PC-9 (cell line): ENCODE measurements around the gene KRT73. TPM values are rescaled to one million over a fixed set of nuclear protein-coding genes. Genes with fewer than 3 reads are reported as not detected.

Experiments used
- BruUV-seq: library from RNA; stranded (reverse); fragments of 400-500 nt; replicated peaks from 2 replicates; lab custom pipeline; 2021; lab: Mats Ljungman, UMichigan
- CTCF ChIA-PET: fragments of 300-600 bp; sonication (Branson Sonifier 250); formaldehyde crosslinking; loops from one replicate; lab custom pipeline; 2022; ENCODE audit warnings: antibody characterized with exemption; lab: Charles Lee
- POLR2A ChIA-PET: fragments of 300-600 bp; sonication (Branson Sonifier 250); formaldehyde crosslinking; loops from one replicate; lab custom pipeline; 2022; ENCODE audit warnings: antibody characterized with exemption; ENCODE audit not compliant: unreplicated experiment; lab: Charles Lee
- DNase-seq, 2 experiments: peaks; one replicate each; pipeline versions ENCODE4 v3.0.0 to v3.0.0-alpha.2; 2015 to 2022; ENCODE audit warnings: mixed read lengths in 1 of 2
- H2AFZ ChIP-seq: fragments of 200-600 bp; sonication (generic); 2 replicates; pipeline ENCODE4 v1.8.1; 2017; ENCODE audit warnings: antibody characterized with exemption
- H3F3A ChIP-seq: fragments of 200-600 bp; sonication (generic); 2 replicates; pipeline ENCODE4 v1.8.1; 2017; ENCODE audit warnings: antibody characterized with exemption, mild to moderate bottlenecking, low read depth; ENCODE audit not compliant: insufficient read depth
- H3K27ac ChIP-seq: fragments of 200-600 bp; sonication (generic); 2 replicates; pipeline ENCODE4 v1.6.1; 2016; ENCODE audit warnings: mixed run types
- H3K27me3 ChIP-seq: fragments of 200-600 bp; sonication (generic); 2 replicates; pipeline ENCODE4 v1.6.1; 2016; ENCODE audit warnings: low read depth, mixed run types; ENCODE audit not compliant: insufficient read depth
- H3K36me3 ChIP-seq: fragments of 200-600 bp; sonication (generic); 2 replicates; pipeline ENCODE4 v1.6.1; 2016; ENCODE audit warnings: low read depth, mixed run types
- H3K4me1 ChIP-seq: fragments of 200-600 bp; sonication (generic); replicated peaks from 2 replicates; pipeline ENCODE4 v1.6.1; 2016; ENCODE audit warnings: mixed run types; ENCODE audit not compliant: insufficient read depth
- H3K4me2 ChIP-seq: fragments of 200-600 bp; sonication (generic); 2 replicates; pipeline ENCODE4 v1.6.1; 2017; ENCODE audit warnings: mixed run types
- H3K4me3 ChIP-seq: fragments of 200-600 bp; sonication (generic); 2 replicates; pipeline ENCODE4 v1.6.1; 2016; ENCODE audit warnings: mixed run types
- H3K79me2 ChIP-seq: fragments of 200-600 bp; sonication (generic); 2 replicates; pipeline ENCODE4 v1.6.1; 2017; ENCODE audit warnings: low read depth, mixed run types
- H3K9me2 ChIP-seq: fragments of 200-600 bp; sonication (generic); 2 replicates; pipeline ENCODE4 v1.8.1; 2017; ENCODE audit warnings: mild to moderate bottlenecking; ENCODE audit not compliant: insufficient read depth
- H3K9me3 ChIP-seq: fragments of 200-600 bp; sonication (generic); 2 replicates; pipeline ENCODE4 v1.8.1; 2016; ENCODE audit warnings: low read depth; ENCODE audit not compliant: insufficient read depth
- H4K20me1 ChIP-seq: fragments of 200-600 bp; sonication (generic); 2 replicates; pipeline ENCODE4 v1.8.1; 2017; ENCODE audit not compliant: insufficient read depth
- EZH2 ChIP-seq: fragments of 200-600 bp; sonication (generic); IDR thresholded peaks from 2 replicates; pipeline ENCODE4 v1.8.0; 2017; ENCODE audit warnings: antibody characterized with exemption, low read depth
- intact Hi-C: fragments of 100-400 bp; cut with micrococcal nuclease; formaldehyde crosslinking; loops from one replicate; pipeline ENCODE4 v1.10.0; 2022; ENCODE audit not compliant: unreplicated experiment
- total RNA-seq: library from RNA; stranded (reverse); gene quantifications from 2 replicates; pipeline ENCODE4 v1.2.3, GENCODE V29; 2021
- TF ChIP-seq, protein P1 (sequence below): fragments of 200-600 bp; sonication (generic); conservative IDR thresholded peaks from 2 replicates; pipeline ENCODE4 v1.6.1; 2017; ENCODE audit warnings: mixed run types, antibody characterized with exemption, mild to moderate bottlenecking, moderate library complexity

The KRT73 gene
- total RNA-seq, 1 experiment from 2014 or later = not detected

DNA sequence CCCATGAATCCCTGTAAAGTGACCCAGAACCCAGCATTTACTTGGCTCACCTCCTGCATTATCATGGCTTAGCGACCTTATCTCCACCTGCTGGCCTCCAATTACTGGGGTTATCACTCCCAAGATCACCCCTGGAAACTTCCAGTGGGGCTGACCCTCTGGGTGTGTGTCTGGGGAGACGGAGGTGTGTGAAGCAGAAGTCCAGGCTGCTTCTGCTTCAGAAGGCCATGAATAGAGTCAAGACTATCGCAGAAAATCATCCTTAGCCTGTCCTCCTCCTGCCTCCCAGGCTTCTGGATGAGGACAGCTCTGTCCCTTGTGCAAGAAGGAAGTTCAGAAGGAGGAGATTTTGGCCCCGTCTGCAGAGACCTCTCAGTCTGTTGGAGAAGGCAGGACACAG, 16.7 kb downstream of the KRT73 start:
- Histone ChIP-seq H3K9me3 (no peaks in the 10 kb centered on the region), H3K27me3 (no peaks in the 10 kb centered on the region), H3K27ac (no peak overlapping the region), H2AFZ (no peak overlapping the region), H3K36me3 (no peaks in the 10 kb centered on the region), H3K9me2 (no peaks in the 10 kb centered on the region), H3K4me2 (no peak overlapping the region), H3K4me3 (no peak overlapping the region), H4K20me1 (no peaks in the 10 kb centered on the region), H3F3A (no peaks in the 10 kb centered on the region; the same call in 1 of the 2 replicates), H3K4me1 (no peaks in the 10 kb centered on the region), H3K79me2 (no peaks in the 10 kb centered on the region)
- TF ChIP-seq, protein P1, sequence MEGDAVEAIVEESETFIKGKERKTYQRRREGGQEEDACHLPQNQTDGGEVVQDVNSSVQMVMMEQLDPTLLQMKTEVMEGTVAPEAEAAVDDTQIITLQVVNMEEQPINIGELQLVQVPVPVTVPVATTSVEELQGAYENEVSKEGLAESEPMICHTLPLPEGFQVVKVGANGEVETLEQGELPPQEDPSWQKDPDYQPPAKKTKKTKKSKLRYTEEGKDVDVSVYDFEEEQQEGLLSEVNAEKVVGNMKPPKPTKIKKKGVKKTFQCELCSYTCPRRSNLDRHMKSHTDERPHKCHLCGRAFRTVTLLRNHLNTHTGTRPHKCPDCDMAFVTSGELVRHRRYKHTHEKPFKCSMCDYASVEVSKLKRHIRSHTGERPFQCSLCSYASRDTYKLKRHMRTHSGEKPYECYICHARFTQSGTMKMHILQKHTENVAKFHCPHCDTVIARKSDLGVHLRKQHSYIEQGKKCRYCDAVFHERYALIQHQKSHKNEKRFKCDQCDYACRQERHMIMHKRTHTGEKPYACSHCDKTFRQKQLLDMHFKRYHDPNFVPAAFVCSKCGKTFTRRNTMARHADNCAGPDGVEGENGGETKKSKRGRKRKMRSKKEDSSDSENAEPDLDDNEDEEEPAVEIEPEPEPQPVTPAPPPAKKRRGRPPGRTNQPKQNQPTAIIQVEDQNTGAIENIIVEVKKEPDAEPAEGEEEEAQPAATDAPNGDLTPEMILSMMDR = no peak
- no peak for TF ChIP-seq EZH2
- DNase-seq = no peak
- ChIA-PET POLR2A (no interaction called here), CTCF (no interaction called here)
- BruUV-seq = no TSS peak
- intact Hi-C loops = no loop called here

DNA sequence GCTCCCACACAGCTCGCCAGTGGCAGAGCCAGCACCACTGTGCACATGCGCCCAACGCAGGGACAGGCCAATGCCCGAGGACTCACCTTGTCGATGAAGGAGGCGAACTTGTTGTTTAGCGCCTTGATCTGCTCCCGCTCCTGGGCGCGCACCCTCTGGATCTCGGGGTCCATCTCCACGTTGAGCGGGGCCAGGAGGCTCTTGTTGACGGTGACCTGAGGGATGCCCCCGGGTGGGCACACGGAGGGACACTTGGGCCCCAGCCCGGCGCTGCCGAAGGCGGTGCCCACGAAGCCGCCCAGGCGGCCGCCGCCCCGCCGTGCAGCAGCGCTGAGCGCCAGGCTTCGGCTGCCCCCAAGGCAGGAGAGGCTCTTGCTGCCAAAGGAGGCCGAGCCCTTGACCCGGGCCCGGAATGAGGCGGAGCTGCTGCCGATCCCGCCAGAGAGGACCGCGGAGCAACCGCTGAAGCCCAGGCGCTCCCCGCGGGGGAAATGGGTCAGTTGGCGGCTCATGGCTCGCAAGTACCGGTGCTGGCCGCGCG, 17.3 kb downstream of the KRT73 start, which contains the start of gene KRT72:
Gene KRT72, minus strand, starts transcription at position 523 of the 541 bp plus-strand sequence. Its CDS starts 11 bp downstream, at position 512.
- no TSS peak for BruUV-seq
- Histone ChIP-seq H4K20me1 (no peaks in the 10 kb centered on the region), H2AFZ (no peak within 1 kb of the TSS), H3K27ac (no peak within 1 kb of the TSS), H3K27me3 (no peaks in the 10 kb centered on the region), H3K79me2 (no peaks in the 10 kb centered on the region), H3K9me3 (no peaks in the 10 kb centered on the region), H3K36me3 (no peaks in the 10 kb centered on the region), H3K4me2 (no peak within 1 kb of the TSS), H3K4me3 (no peak within 1 kb of the TSS), H3K9me2 (no peaks in the 10 kb centered on the region), H3K4me1 (no peaks in the 10 kb centered on the region), H3F3A (no peaks in the 10 kb centered on the region; the same call in 1 of the 2 replicates)
- TF ChIP-seq EZH2 = no peak
- TF ChIP-seq, protein P1 = no peak
- POLR2A ChIA-PET = no interaction called here
- DNase-seq = no peak
- intact Hi-C loops = no loop called here
- CTCF ChIA-PET = no interaction called here

DNA sequence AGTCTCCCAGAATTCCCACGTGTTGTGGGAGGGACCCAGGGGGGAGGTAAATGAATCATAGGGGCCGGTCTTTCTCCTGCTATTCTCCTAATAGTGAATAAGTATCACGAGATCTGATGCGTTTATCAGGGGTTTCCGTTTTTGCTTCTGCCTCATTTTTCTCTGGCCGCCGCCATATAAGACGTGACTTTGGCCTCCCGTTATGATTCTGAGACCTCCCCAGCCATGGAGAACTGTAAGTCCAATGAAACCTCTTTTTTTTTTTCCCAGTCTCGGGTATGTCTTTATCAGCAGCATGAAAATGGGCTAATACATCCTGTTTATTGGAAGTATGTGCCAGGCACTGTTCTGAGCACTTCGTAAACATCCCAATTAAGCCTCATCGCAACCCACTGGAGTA, 17.9 kb downstream of the KRT73 start:
- Histone ChIP-seq H3K4me1 (no peaks in the 10 kb centered on the region), H3K79me2 (no peaks in the 10 kb centered on the region), H3F3A (no peaks in the 10 kb centered on the region; the same call in 1 of the 2 replicates), H3K4me2 (no peak overlapping the region), H4K20me1 (no peaks in the 10 kb centered on the region), H3K36me3 (no peaks in the 10 kb centered on the region), H3K4me3 (no peak overlapping the region), H3K27ac (no peak overlapping the region), H3K9me2 (no peaks in the 10 kb centered on the region), H2AFZ (no peak overlapping the region), H3K9me3 (no peaks in the 10 kb centered on the region), H3K27me3 (no peaks in the 10 kb centered on the region)
- CTCF ChIA-PET = no interaction called here
- TF ChIP-seq, protein P1 = no peak
- no peak for TF ChIP-seq EZH2
- BruUV-seq = no TSS peak
- intact Hi-C loops = no loop called here
- DNase-seq = no peak
- POLR2A ChIA-PET = no interaction called here
